GM12864 (cell line): Measurements from ENCODE around the gene SMARCD1.

Experiments used
- DNase-seq: peaks from one replicate; pipeline ENCODE4 v3.0.0-alpha.2; 2011; ENCODE audit warnings: low read depth
- H3K4me3 ChIP-seq: 2 replicates; pipeline ENCODE4 v1.5.1; 2011; ENCODE audit warnings: mild to moderate bottlenecking, low read depth, low read length, control low read depth
- TF ChIP-seq, protein P1 (sequence below): IDR thresholded peaks from 2 replicates; pipeline ENCODE4 v1.5.1; 2011; ENCODE audit warnings: low read depth, mild to moderate bottlenecking, moderate library complexity, low read length, control low read depth, inconsistent platforms; ENCODE audit errors: missing control alignments

SMARCD1 gene

DNA sequence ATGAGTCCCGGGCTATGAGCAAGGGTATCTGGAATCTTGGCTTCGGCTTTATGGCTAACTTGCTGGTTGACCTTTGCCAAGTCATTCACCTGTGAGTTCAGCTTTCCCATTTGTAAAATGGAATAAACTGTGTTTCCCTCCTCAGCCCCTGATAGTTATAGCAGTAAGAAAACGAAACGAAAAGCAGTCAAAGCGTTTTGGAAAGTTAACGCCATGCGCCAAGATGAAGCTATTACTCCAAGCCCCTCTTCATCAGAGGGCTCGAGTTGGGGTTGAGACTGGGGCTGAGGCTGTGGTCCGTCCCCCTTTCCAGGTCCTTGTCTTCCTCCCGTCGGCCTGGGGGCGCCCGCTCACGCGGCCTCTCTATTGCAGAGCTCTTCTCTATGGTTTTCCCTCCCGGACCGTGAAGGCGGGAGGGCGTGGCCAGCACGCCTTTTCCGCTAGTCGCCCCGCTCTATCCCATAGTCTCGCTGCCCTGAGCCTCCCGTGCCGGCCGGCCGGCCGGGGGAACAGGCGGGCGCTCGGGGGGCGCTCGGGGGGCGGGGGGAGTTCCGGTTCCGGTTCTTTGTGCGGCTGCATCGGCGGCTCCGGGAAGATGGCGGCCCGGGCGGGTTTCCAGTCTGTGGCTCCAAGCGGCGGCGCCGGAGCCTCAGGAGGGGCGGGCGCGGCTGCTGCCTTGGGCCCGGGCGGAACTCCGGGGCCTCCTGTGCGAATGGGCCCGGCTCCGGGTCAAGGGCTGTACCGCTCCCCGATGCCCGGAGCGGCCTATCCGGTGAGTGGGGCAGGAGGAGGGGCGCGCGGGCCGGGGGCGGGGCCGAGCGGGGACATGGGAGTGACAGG is at the start of gene SMARCD1:
TSS of gene SMARCD1 (plus strand) at position 568 of the 840 bp plus-strand sequence. CDS start at position 596, 28 bp downstream.
- TF ChIP-seq, protein P1, sequence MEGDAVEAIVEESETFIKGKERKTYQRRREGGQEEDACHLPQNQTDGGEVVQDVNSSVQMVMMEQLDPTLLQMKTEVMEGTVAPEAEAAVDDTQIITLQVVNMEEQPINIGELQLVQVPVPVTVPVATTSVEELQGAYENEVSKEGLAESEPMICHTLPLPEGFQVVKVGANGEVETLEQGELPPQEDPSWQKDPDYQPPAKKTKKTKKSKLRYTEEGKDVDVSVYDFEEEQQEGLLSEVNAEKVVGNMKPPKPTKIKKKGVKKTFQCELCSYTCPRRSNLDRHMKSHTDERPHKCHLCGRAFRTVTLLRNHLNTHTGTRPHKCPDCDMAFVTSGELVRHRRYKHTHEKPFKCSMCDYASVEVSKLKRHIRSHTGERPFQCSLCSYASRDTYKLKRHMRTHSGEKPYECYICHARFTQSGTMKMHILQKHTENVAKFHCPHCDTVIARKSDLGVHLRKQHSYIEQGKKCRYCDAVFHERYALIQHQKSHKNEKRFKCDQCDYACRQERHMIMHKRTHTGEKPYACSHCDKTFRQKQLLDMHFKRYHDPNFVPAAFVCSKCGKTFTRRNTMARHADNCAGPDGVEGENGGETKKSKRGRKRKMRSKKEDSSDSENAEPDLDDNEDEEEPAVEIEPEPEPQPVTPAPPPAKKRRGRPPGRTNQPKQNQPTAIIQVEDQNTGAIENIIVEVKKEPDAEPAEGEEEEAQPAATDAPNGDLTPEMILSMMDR, result peak; percentile 68
- DNase-seq, result peak; percentile 82
- H3K4me3 ChIP-seq, result peak within 1 kb of the TSS; percentile 89

DNA sequence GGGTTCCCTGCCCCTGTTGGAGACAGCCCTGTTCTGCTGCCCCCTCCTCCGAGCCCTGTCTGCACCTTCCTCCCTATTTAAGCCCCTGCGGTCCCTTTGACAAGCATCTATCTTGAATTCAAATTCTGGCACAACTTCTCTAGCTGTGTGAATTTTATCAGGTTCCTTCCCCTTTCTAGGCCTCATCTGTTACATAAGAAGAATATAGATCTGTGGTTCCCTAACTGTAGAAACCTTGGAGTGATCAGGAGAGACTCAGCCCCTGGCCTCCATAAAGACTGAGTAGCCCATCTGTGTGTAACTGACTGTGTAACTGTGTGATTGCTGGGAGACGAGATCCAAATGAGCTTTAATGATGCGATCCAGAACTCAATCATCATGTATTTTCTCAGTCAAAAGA is 46.8 kb upstream of the SMARCD1 start:
- TF ChIP-seq, protein P1, result no peak
- H3K4me3 ChIP-seq, result no peak overlapping the region
- no peak for DNase-seq

DNA sequence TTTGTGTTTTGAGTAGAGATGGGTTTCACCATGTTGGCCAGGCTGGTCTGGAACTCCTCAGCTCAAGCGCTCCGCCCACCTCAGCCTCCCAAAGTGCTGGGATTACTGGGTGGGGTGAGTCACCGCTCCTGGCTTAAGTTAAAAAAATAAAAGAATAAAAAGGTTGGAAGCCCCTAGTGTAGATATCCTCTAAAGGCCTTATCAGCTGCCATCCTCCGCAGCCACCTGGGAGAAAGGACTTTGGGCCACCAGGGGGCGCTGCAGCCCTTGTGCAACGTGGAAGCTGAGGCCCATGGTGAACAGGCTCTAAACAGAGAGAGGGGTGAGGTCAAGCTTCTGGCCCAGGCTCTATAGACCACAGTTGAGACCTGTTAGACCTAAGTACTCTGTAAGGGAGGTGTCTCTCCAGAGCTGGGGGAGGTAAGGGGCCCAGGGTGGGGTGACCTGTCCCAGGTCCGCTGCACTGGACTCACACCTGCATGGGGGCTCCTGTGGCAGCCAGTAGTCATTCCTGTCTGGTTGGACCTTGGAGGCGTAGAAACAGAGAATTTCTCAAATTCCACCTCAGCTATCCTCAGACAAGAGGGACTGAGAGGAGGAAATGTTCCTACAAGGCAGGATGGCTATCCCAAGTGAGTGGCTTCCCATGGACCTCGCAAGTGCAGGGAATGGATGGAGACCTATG is 45.8 kb upstream of the SMARCD1 start:
- TF ChIP-seq, protein P1, result peak; percentile 94
- DNase-seq, result no peak
- H3K4me3 ChIP-seq, result no peak overlapping the region

DNA sequence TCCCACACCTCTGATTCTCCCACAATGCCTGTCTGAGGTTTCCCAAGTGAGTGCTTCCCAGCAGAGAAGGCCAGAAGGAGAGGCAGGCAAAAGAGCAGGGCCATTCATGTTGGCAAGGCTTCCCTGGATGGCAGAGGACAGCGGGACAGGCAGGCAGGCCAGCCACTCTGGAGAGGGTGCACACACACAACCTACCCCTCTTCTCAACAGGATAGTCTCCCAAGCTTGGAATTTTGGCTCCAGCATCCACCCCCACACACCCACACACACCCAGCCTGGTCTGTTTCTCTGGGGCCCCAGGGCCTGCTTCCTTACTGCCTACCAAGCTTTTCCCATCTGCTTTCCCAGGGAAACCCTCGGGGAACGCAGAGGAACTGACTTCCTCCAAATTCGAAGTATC is 44.5 kb upstream of the SMARCD1 start:
- no peak overlapping the region for H3K4me3 ChIP-seq
- TF ChIP-seq, protein P1, result no peak
- DNase-seq, result no peak

GRCh38 chr12:50041062-50041860 is 43.9 kb upstream of the SMARCD1 start:
- no peak for DNase-seq
- H3K4me3 ChIP-seq, result no peak overlapping the region
- TF ChIP-seq, protein P1, result no peak

DNA sequence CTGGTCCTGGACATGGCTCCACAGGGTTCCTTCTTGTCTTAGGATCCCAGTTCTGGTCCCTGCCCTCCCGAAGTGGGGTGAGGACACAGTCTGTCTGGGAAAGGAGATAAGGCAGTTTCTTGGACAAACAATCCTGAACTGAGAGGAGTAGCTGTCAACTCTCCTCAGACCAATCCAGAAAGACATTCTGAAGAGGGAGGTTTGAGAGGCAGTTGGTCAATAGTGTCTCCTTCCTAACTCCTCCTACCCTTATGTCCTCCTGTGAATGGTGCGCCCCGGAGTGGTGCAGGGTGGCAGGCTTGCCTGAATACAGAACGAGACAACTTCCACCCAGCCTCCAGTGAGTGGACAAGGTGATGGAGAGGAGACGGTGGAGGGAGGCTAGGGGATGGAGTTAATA is 43.2 kb upstream of the SMARCD1 start:
- no peak overlapping the region for H3K4me3 ChIP-seq
- DNase-seq, result no peak
- TF ChIP-seq, protein P1, result no peak
